ENCODE results near the gene BMP7. TPM values are rescaled to one million over a fixed set of nuclear protein-coding genes. Genes with fewer than 3 reads are reported as not detected.

BMP7 gene
- total and polyA plus RNA-seq, 2 of the 8 experiments (the other 6 are each of a cell fraction or from before 2014, with no cell fraction given), result 9.2 to 14.7 TPM

DNA sequence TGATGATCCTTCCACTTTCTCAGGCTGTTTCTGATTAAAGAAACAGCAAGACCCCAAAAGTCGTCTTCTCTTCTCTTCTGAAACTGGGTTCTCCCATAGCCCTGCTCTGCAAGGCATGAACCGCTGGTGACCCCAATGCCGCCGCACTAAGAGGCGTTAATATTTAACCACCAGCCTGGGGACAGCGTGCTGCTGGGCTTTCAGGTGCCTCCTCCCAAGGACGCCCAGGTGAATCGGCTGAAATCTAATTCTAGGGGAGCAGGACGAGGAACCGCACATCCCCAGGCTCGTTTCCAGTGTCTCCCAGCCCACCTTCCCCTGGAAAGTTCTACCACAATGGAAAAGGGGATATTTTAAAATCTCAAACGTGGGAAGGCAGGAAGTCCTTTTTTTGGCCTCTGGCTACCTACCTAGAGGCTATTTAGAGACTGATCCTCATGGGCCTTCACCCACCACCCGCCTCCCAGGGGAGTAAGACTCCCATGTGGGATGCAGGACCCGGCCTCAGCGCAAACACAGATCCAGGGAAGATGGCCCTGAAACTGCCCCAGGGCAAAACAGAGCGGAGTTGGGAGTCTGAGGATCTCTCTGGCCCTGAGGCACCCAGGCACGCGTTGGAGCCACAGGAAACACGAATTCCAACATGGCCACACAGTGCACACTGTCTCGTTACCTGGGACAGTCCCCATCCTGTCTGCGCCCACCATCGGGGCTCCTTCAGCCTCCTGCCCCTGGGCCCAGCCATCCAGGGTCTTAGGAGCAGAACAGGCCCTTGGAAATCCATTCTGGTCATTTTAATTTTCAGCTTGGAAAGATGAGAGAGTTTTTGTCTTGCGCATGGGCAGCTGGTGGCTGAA, 56.2 kb downstream of the BMP7 start (continued):
- no peak for TF ChIP-seq TCF12 (IDR thresholded peaks at IDR 0.05; ENCODE audit: low read depth, low read length)
- no peak for TF ChIP-seq CREB1 (IDR thresholded peaks at IDR 0.05)
- TF ChIP-seq NANOG (IDR thresholded peaks at IDR 0.05; ENCODE audit: insufficient read depth, low read depth, low read length, poor library complexity, severe bottlenecking), result no peak
- no peak for TF ChIP-seq PHF8 (conservative IDR thresholded peaks at IDR 0.05; ENCODE audit: low read depth, low read length)

All from H1 (cell line).